Type B pancreatic cell (in vitro differentiated cells): ENCODE data around the gene SP4. TPM values are rescaled to one million over a fixed set of nuclear protein-coding genes. Genes with fewer than 3 reads are reported as not detected.

Source experiments
- DNase-seq: peaks from one replicate; pipeline ENCODE4 v3.0.0; 2021; ENCODE audit warnings: mixed read lengths; ENCODE audit not compliant: unreplicated experiment; ENCODE audit errors: extremely low spot score
- H3K27ac Mint-ChIP-seq: 2 replicates; pipeline ENCODE4 v1.8.0; 2021; ENCODE audit warnings: mild to moderate bottlenecking, mixed read lengths
- H3K27me3 Mint-ChIP-seq: 2 replicates; pipeline ENCODE4 v1.8.0; 2021; ENCODE audit warnings: mixed read lengths
- H3K36me3 Mint-ChIP-seq: 2 replicates; pipeline ENCODE4 v1.8.0; 2021; ENCODE audit warnings: mixed read lengths
- H3K4me1 Mint-ChIP-seq: one replicate; pipeline ENCODE4 v1.8.0; 2021; ENCODE audit warnings: mixed read lengths; ENCODE audit not compliant: unreplicated experiment
- H3K4me3 Mint-ChIP-seq: 2 replicates; pipeline ENCODE4 v1.8.0; 2021; ENCODE audit warnings: mild to moderate bottlenecking, mixed read lengths
- H3K9me3 Mint-ChIP-seq: 2 replicates; pipeline ENCODE4 v1.8.0; 2021; ENCODE audit warnings: mixed read lengths
- total RNA-seq: library from RNA; stranded (reverse); gene quantifications from 2 replicates; pipeline ENCODE4 v1.2.1, GENCODE V29; 2021; ENCODE audit warnings: low replicate concordance
- TF ChIP-seq, protein P1 (sequence below): fragments of 200-600 bp; sonication (generic); conservative IDR thresholded peaks from 2 replicates; pipeline ENCODE4 v1.5.0; 2021; ENCODE audit warnings: antibody characterized with exemption, mild to moderate bottlenecking

Gene SP4
- total RNA-seq, 1 donor from 2014 or later = 12.4 TPM

DNA sequence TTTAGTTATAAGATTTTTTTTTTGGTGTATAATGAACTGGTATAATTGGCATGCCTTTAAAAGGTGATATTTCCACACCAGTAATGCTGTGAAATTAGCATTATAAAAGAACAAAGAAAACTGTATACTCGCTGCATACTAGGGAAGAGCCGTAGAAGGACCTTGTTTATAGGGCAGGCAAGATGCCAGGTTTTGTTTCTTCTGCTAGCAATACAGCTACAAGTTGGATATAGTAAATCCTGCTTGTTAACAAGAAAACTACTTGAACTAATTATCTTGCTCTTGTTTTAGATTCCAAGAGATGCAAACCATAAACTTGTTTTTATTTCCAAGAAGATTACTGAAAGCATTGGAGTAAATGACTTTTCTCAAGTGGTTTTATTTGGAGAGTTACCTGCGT lies 116.8 kb downstream of the SP4 start:
- Mint-ChIP-seq H3K4me1 (no peaks in the 10 kb centered on the region), H3K4me3 (no peak overlapping the region), H3K9me3 (no peaks in the 10 kb centered on the region), H3K27me3 (peaks cover 72% of the 10 kb centered on the region), H3K27ac (no peak overlapping the region), H3K36me3 (no peaks in the 10 kb centered on the region)
- no peak for DNase-seq
- TF ChIP-seq, protein P1, sequence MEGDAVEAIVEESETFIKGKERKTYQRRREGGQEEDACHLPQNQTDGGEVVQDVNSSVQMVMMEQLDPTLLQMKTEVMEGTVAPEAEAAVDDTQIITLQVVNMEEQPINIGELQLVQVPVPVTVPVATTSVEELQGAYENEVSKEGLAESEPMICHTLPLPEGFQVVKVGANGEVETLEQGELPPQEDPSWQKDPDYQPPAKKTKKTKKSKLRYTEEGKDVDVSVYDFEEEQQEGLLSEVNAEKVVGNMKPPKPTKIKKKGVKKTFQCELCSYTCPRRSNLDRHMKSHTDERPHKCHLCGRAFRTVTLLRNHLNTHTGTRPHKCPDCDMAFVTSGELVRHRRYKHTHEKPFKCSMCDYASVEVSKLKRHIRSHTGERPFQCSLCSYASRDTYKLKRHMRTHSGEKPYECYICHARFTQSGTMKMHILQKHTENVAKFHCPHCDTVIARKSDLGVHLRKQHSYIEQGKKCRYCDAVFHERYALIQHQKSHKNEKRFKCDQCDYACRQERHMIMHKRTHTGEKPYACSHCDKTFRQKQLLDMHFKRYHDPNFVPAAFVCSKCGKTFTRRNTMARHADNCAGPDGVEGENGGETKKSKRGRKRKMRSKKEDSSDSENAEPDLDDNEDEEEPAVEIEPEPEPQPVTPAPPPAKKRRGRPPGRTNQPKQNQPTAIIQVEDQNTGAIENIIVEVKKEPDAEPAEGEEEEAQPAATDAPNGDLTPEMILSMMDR = no peak

DNA sequence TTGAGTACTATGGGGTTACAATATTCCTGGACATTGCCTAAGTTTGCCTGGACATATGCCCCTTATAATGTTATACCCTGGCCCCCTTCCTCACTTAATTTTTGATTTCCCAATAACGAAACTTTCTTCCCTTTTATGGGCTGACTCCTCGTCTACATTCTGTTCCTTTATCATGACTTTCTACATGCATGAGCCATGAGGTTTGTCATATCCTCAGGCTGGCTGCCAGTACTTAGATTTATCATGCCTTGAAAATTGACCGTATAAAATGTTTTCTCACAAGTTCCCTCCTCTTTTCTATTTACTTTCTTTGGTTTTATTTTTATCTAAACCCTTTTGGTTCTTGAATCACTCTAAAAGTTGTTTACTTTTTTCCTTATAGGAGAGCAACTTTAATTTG lies 119.6 kb downstream of the SP4 start:
- peaks cover 5% of the 10 kb centered on the region for H3K9me3 Mint-ChIP-seq
- H3K4me1 Mint-ChIP-seq = peaks cover 15% of the 10 kb centered on the region
- H3K36me3 Mint-ChIP-seq = peaks cover 3% of the 10 kb centered on the region
- H3K27me3 Mint-ChIP-seq = peaks cover 45% of the 10 kb centered on the region
- H3K27ac Mint-ChIP-seq = no peak overlapping the region
- no peak for DNase-seq
- TF ChIP-seq, protein P1 = no peak
- H3K4me3 Mint-ChIP-seq = no peak overlapping the region

- Mint-ChIP-seq H3K27ac (no peak overlapping the region), H3K9me3 (peaks cover 5% of the 10 kb centered on the region), H3K4me3 (no peak overlapping the region), H3K4me1 (peaks cover 18% of the 10 kb centered on the region), H3K36me3 (peaks cover 4% of the 10 kb centered on the region), H3K27me3 (peaks cover 38% of the 10 kb centered on the region)
- TF ChIP-seq, protein P1 = no peak
- no peak for DNase-seq
Observed at GRCh38 chr7:21548491-21548890, 120.6 kb downstream of the SP4 start.

DNA sequence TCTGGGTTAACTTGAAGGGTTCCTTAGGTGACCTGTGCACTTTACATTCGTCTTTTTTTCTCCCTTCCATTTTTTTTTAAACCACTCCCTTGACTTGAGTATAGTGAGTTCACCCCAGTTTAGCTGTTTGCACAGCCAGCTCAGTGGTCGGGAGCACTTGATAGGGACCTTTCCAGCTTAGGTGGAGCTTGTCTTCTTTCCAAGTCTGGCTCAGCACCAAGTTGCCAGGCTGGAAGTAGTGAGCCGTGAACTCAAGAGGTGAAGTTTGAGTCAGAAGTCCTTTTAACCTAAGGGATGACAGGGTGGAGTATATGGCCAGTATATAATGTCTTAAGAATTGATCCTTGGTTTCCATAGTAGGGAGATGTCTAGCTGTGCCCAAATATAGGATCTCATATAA lies 122.2 kb downstream of the SP4 start:
- peaks cover 5% of the 10 kb centered on the region for H3K9me3 Mint-ChIP-seq
- H3K4me3 Mint-ChIP-seq = no peak overlapping the region
- no peak overlapping the region for H3K27ac Mint-ChIP-seq
- no peak for DNase-seq
- TF ChIP-seq, protein P1 = no peak
- peaks cover 8% of the 10 kb centered on the region for H3K36me3 Mint-ChIP-seq
- peaks cover 22% of the 10 kb centered on the region for H3K27me3 Mint-ChIP-seq
- peaks cover 18% of the 10 kb centered on the region for H3K4me1 Mint-ChIP-seq

DNA sequence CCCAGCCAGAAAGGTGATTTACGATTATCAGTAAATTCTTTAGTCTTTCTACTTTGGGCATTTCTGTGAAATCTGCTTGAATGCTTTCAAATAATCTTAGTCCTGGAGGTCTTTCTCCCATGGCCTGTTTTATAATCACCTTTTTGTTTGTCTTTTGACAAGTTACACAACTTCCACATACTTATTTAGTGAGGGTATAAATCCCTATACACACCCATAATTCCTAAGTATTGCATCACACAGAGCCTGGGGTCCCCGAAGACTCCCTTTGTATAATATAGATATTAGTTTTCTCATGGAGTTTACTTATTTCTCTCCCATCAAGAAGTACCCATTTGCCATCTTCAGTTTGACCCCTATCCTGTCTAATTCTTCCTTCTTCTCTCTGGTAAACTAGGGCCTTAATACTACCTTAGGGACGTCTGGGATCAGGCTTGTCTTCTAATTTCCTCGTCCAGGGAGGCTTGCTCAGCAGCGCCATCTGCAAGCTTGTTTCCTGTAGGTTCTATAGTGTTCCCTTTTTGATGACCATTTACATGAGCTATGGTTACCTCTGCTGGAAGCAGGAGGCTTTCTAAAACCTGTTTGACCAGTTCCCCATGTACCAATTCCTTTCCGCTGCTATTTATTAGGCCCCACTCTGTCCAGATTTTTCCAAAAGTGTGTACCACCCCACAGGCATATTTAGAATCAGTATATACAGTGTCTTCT lies 123.1 kb downstream of the SP4 start:
- H3K4me3 Mint-ChIP-seq = no peak overlapping the region
- no peak for DNase-seq
- peaks cover 18% of the 10 kb centered on the region for H3K4me1 Mint-ChIP-seq
- H3K27me3 Mint-ChIP-seq = peaks cover 13% of the 10 kb centered on the region
- H3K36me3 Mint-ChIP-seq = peaks cover 8% of the 10 kb centered on the region
- peaks cover 5% of the 10 kb centered on the region for H3K9me3 Mint-ChIP-seq
- H3K27ac Mint-ChIP-seq = peak overlapping the region; percentile 80
- TF ChIP-seq, protein P1 = no peak
